Heart left ventricle (tissue), 16 donors: ENCODE results near the gene STK36. TPM values are rescaled to one million over a fixed set of nuclear protein-coding genes. Genes with fewer than 3 reads are reported as not detected.

Experiments used
- ATAC-seq, 4 donors: fragments of 200-7000 bp; cut with Tn5 transposase; one replicate each; pipeline ENCODE4 v1.9.1; 2020 to 2022; ENCODE audit warnings: moderate library complexity in 4 of 4, mild to moderate bottlenecking in 3 of 4, moderate number of reproducible peaks in 1 of 4
- DNase-seq, 5 donors: peaks; one replicate each; pipeline ENCODE4 v3.0.0-alpha.2; 2020
- H3K27ac ChIP-seq, 12 donors: fragments of 200-600 bp; sonication (generic) in 4 of 12; one replicate each; pipeline versions ENCODE4 v1.5.0 to v1.8.0; 2016 to 2022; ENCODE audit warnings: mild to moderate bottlenecking in 2 of 12
- H3K27me3 ChIP-seq, 9 donors: fragments of 200-600 bp; sonication (generic) in 2 of 9; one replicate each; pipeline versions ENCODE4 v1.5.1 to v1.8.0; 2016 to 2022; ENCODE audit warnings: mild to moderate bottlenecking in 3 of 9
- H3K36me3 ChIP-seq, 9 donors: fragments of 200-600 bp; sonication (generic) in 2 of 9; one replicate each; pipeline versions ENCODE4 v1.5.0 to v1.8.0; 2018 to 2022; ENCODE audit warnings: mild to moderate bottlenecking in 2 of 9
- H3K4me1 ChIP-seq, 12 donors: fragments of 200-600 bp; sonication (generic) in 4 of 12; one replicate each; pipeline versions ENCODE4 v1.5.0 to v1.8.0; 2016 to 2022; ENCODE audit warnings: mild to moderate bottlenecking in 3 of 12
- H3K4me3 ChIP-seq, 12 donors: fragments of 200-600 bp; sonication (generic) in 4 of 12; one replicate each; pipeline versions ENCODE4 v1.5.0 to v1.8.0; 2017 to 2022; ENCODE audit warnings: mild to moderate bottlenecking in 9 of 12, moderate library complexity in 4 of 12
- H3K9me3 ChIP-seq, 12 donors: fragments of 200-600 bp; sonication (generic) in 4 of 12; one replicate each; pipeline versions ENCODE4 v1.5.0 to v1.8.0; 2016 to 2022; ENCODE audit warnings: mild to moderate bottlenecking in 1 of 12
- CTCF ChIP-seq, 12 donors: fragments of 200-600 bp; sonication (generic) in 4 of 12; IDR thresholded peaks; one replicate each; pipeline versions ENCODE4 v1.5.0 to v1.8.0; 2018 to 2022; ENCODE audit warnings: antibody characterized with exemption in 12 of 12, mild to moderate bottlenecking in 5 of 12
- POLR2A ChIP-seq, 2 donors: fragments of 450-650 bp; IDR thresholded peaks; one replicate each; pipeline ENCODE4 v1.6.1; 2017; ENCODE audit warnings: antibody characterized with exemption in 2 of 2, mild to moderate bottlenecking in 2 of 2, moderate library complexity in 2 of 2
- WGBS, 4 donors: extraction: QIAGEN DNeasy Blood & Tissue Kit in 2 of 4; methylation state at CpG; one replicate each; pipeline versions ENCODE4 v1.1.5 to v1.1.7; 2013 to 2018; 5-methylcytosine and 5-hydroxymethylcytosine counted together
- intact Hi-C, 10 donors: fragments of 100-400 bp; cut with DNase I; formaldehyde crosslinking; loops; one replicate each; pipeline versions ENCODE4 v1.11.1 to v1.14.2; 2022
- polyA plus RNA-seq, 2 donors: library from polyadenylated mRNA; stranded (reverse); fragments of 200-250 nt; gene quantifications; one replicate each; pipeline ENCODE4 v1.2.3, GENCODE V29; 2013
- total RNA-seq, 9 donors: library from RNA; depleted of rRNA in 2 of 9; stranded (reverse); fragments of >200 nt in 2 of 9; fragmentation: NEBNext Ultra II Directional in 3 of 9; extraction: Animal tissue kit (Norgen Biotek cat#: 25700) in 3 of 9; gene quantifications; one replicate each; pipeline versions ENCODE4 v1.1.0 to v1.2.4, GENCODE V29; 2016 to 2023
- donor health status: ischemic (EF 13 %, LVEDD 7.1; RV severe dilation, severe dysfunction).
- donor health status: healthy with polysubstance abuse.
- donor health status: DM: no; HTN: yes; CAD: no.
- donor health status: DM: no; HTN: no; CAD: no.
- donor health status: ischemic (EF 25% LVEDD 6.9; RV normal size, moderate dysfunction).
- donor health status: ischemic (EF 25% LVEDD 5.7; RV mildly dilated, moderate dysfunction).
- donor health status: healthy.
- donor health status: DM: yes; HTN: yes; CAD: no.
- donor health status: ischemic (EF 35%, LVEDD 5.7; RV mildly dilated, moderate dysfunction).
- donor health status: nonischemic (EF 11% LVEDD 7.7; RV severe dilation, severe dysfunction).
- donor health status: DM: yes; HTN: yes; CAD: no.
- donor health status: PGD.
- donor health status: ischemic (EF 29% LVEDD 5.4; RV normal size, mild dysfunction).
- donor health status: nonischemic (EF 23%, LVEDD 6.1; RV moderate dilation, normal function).

The STK36 gene
- total and polyA plus RNA-seq, 11 donors: 4.7 to 16.2 (median 7.9) TPM

GRCh38 chr2:218709908-218710307, 38.0 kb downstream of the STK36 start:
- no peak for ATAC-seq
- no peak for TF ChIP-seq POLR2A (IDR thresholded peaks at IDR 0.05)
- TF ChIP-seq CTCF (IDR thresholded peaks at IDR 0.05): no peak

GRCh38 chr2:218710334-218710686, 38.4 kb downstream of the STK36 start:
- DNase-seq (no peak), ATAC-seq (peak in 3 of 4 donors; percentile 3 to 9 (median 4))
- TF ChIP-seq CTCF (IDR thresholded peaks at IDR 0.05) (no peak), POLR2A (IDR thresholded peaks at IDR 0.05) (no peak)
- Histone ChIP-seq H3K27me3 (no peaks in the 10 kb centered on the region), H3K4me1 (peaks cover 0 to 33% (median 8%) of the 10 kb centered on the region in 12 donors), H3K36me3 (no peaks in the 10 kb centered on the region), H3K4me3 (peak overlapping the region in 10 of 12 donors; percentile 61 to 93 (median 88)), H3K9me3 (no peaks in the 10 kb centered on the region), H3K27ac (peak overlapping the region in 9 of 12 donors; percentile 20 to 96 (median 89))
- intact Hi-C loops: loop anchor here in 8 of 10 donors (1.0 to 5.0 kb wide), 6 partner anchors 52 to 137 kb away; partner anchors contain the start of genes BCS1L (in 1 of the 8), CYP27A1 (in 1 of the 8) and ZNF142 (in 1 of the 8)
- WGBS, 4 donors: 39 to 54% (median 48%) methylated on average over 14 of the region's 14 CpGs

More at GRCh38 chr2:218709908-218710307, 38.0 kb downstream of the STK36 start:
- intact Hi-C loops: loop anchor here in 9 of 10 donors (1.0 to 5.0 kb wide), 8 partner anchors 37 to 137 kb away; partner anchors contain the start of genes BCS1L (in 1 of the 9), CYP27A1 (in 1 of the 9), RNF25 (in 1 of the 9) and STK36 (in 1 of the 9)
- WGBS, 4 donors: 65 to 70% (median 68%) methylated on average over 8 of the region's 8 CpGs
- no peaks in the 10 kb centered on the region for H3K9me3 ChIP-seq
- H3K27ac ChIP-seq: no peak overlapping the region
- peak overlapping the region in 7 of 12 donors; percentile 76 to 93 (median 88) for H3K4me3 ChIP-seq
- no peaks in the 10 kb centered on the region for H3K36me3 ChIP-seq
- no peak for DNase-seq
- peaks cover 0 to 33% (median 8%) of the 10 kb centered on the region in 12 donors for H3K4me1 ChIP-seq
- H3K27me3 ChIP-seq: no peaks in the 10 kb centered on the region

- H3K4me1 ChIP-seq: peaks cover 0 to 33% (median 8%) of the 10 kb centered on the region in 12 donors
- intact Hi-C loops: loop anchor here in 9 of 10 donors (1.0 to 5.0 kb wide), 6 partner anchors 52 to 136 kb away; partner anchors contain the start of genes BCS1L (in 1 of the 9), CYP27A1 (in 1 of the 9) and ZNF142 (in 1 of the 9)
- DNase-seq (peak; percentile 98 to 100 (median 98)), ATAC-seq (peak; percentile 96 to 99 (median 98))
- 0 to 1% (median 1%) methylated on average over 54 to 74 of the region's 74 CpGs for WGBS, 4 donors
- no peaks in the 10 kb centered on the region for H3K27me3 ChIP-seq
- H3K27ac ChIP-seq: peak within 1 kb of the TSS; percentile 36 to 96 (median 90)
- no peaks in the 10 kb centered on the region for H3K9me3 ChIP-seq
- peaks cover 0 to 3% (median 0%) of the 10 kb centered on the region in 9 donors for H3K36me3 ChIP-seq
- peak within 1 kb of the TSS; percentile 61 to 93 (median 83) for H3K4me3 ChIP-seq
- TF ChIP-seq POLR2A (IDR thresholded peaks at IDR 0.05) (peak in 1 of 2 donors; percentile 70), CTCF (IDR thresholded peaks at IDR 0.05) (peak; percentile 75 to 99 (median 88))
Measured at GRCh38 chr2:218710687-218711549, 39.0 kb downstream of the STK36 start, which contains the start of gene TTLL4. TTLL4 (plus strand) TSS chr2:218710835; CDS start chr2:218737677, 26,842 bp downstream.
